Natural killer cell (primary cell): Measurements from ENCODE around the gene FAM25A. TPM values are rescaled to one million over a fixed set of nuclear protein-coding genes. Genes with fewer than 3 reads are reported as not detected.

Experiments used
- ATAC-seq, 3 donors: fragments of 150-1000 bp in 2 of 3; fragments of 200-7000 bp in 1 of 3; cut with Tn5 transposase; 1 replicate in 1 of 3; 2 replicates in 2 of 3; pipeline ENCODE4 v1.10.0; 2021; ENCODE audit warnings: mild to moderate bottlenecking in 2 of 3, moderate library complexity in 2 of 3
- DNase-seq, 2 donors: peaks; one replicate each; pipeline versions ENCODE4 v3.0.0 to v3.0.0-alpha.2; 2013 to 2021; ENCODE audit warnings: mixed read lengths in 1 of 2
- H3K27ac ChIP-seq: one replicate; pipeline ENCODE4 v1.5.1; 2013; ENCODE audit warnings: mild to moderate bottlenecking, low read length
- H3K27me3 ChIP-seq: one replicate; pipeline ENCODE4 v1.6.1; 2013; ENCODE audit warnings: low read length; ENCODE audit not compliant: control insufficient read depth, insufficient read depth
- H3K36me3 ChIP-seq: one replicate; pipeline ENCODE4 v1.6.1; 2013; ENCODE audit warnings: low read length; ENCODE audit not compliant: control insufficient read depth, insufficient read depth
- H3K4me1 ChIP-seq: one replicate; pipeline ENCODE4 v1.6.1; 2013; ENCODE audit warnings: low read length; ENCODE audit not compliant: control insufficient read depth, insufficient read depth
- H3K4me3 ChIP-seq: one replicate; pipeline ENCODE4 v1.5.1; 2013; ENCODE audit warnings: low read length
- H3K9me3 ChIP-seq: one replicate; pipeline ENCODE4 v1.6.1; 2013; ENCODE audit warnings: low read length; ENCODE audit not compliant: control insufficient read depth, insufficient read depth
- H3K27ac Mint-ChIP-seq, 2 donors: one replicate each; pipeline ENCODE4 v1.8.0; 2022; ENCODE audit warnings: mild to moderate bottlenecking in 2 of 2, mixed read lengths in 2 of 2, moderate library complexity in 1 of 2
- H3K27me3 Mint-ChIP-seq, 2 donors: one replicate each; pipeline ENCODE4 v1.8.0; 2022; ENCODE audit warnings: low read depth in 2 of 2, mixed read lengths in 2 of 2
- H3K36me3 Mint-ChIP-seq: one replicate; pipeline ENCODE4 v1.8.0; 2022; ENCODE audit warnings: mixed read lengths
- H3K4me1 Mint-ChIP-seq, 2 donors: one replicate each; pipeline ENCODE4 v1.8.0; 2022; ENCODE audit warnings: mixed read lengths in 2 of 2
- H3K4me3 Mint-ChIP-seq: one replicate; pipeline ENCODE4 v1.8.0; 2022; ENCODE audit warnings: mild to moderate bottlenecking, moderate library complexity, mixed read lengths
- H3K9me3 Mint-ChIP-seq, 2 donors: one replicate each; pipeline ENCODE4 v1.8.0; 2022; ENCODE audit warnings: mixed read lengths in 2 of 2
- WGBS: methylation state at CpG from one replicate; pipeline ENCODE4 v1.1.7; 2013; ENCODE audit warnings: missing lambda C conversion rate; ENCODE audit not compliant: insufficient coverage; 5-methylcytosine and 5-hydroxymethylcytosine counted together
- intact Hi-C: fragments of 100-400 bp; cut with micrococcal nuclease; formaldehyde crosslinking; loops from one replicate; pipeline ENCODE4 v1.14.2; 2022
- total RNA-seq, 4 donors: library from RNA; stranded (reverse); fragments of 120-200 nt in 1 of 4; gene quantifications; one replicate each; pipeline versions ENCODE4 v1.2.3 to v1.2.4, GENCODE V29; 2013 to 2022
- TF ChIP-seq, protein P1 (sequence below): fragments of 200-600 bp; IDR thresholded peaks from one replicate; pipeline ENCODE4 v1.8.0; 2022; ENCODE audit warnings: antibody characterized with exemption

FAM25A gene
- total RNA-seq, 3 donors from 2014 or later (not counting 1 experiment from before 2014, with no cell fraction given) = not detected

DNA sequence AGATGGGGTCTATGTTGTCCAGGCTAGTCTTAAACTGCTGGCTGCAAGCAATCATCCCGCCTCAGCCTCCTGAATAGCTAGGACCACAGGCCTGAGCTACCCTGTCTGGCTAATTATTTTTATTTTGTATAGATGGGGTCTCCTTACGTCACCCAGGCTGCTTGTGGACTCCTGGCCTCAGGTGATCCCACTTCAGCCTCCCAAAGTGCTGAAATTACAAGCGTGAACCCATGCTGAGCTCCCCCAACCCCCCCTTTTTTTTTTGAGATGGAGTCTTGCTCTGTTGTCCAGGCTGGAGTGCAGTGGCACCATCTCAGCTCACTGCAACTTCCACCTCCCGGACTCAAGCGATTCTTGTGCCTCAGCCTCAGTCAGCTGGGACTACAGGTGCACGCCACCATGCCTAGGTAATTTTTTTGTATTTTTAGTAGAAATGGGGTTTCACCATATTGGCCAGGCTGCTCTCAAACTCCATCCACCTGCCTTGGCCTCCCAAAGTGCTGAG lies 25.4 kb downstream of the FAM25A start:
- no peaks in the 10 kb centered on the region for H3K4me1 ChIP-seq
- H3K36me3 ChIP-seq = peaks cover 25% of the 10 kb centered on the region
- Mint-ChIP-seq H3K4me3 (no peak overlapping the region), H3K36me3 (peaks cover 9% of the 10 kb centered on the region), H3K27me3 (no peaks in the 10 kb centered on the region), H3K27ac (no peak overlapping the region), H3K4me1 (no peaks in the 10 kb centered on the region), H3K9me3 (no peaks in the 10 kb centered on the region)
- 100% methylated on average over 6 of the region's 6 CpGs for WGBS
- no peaks in the 10 kb centered on the region for H3K27me3 ChIP-seq
- no peaks in the 10 kb centered on the region for H3K9me3 ChIP-seq
- H3K4me3 ChIP-seq = no peak overlapping the region
- DNase-seq = no peak
- intact Hi-C loops = no loop called here
- TF ChIP-seq, protein P1, sequence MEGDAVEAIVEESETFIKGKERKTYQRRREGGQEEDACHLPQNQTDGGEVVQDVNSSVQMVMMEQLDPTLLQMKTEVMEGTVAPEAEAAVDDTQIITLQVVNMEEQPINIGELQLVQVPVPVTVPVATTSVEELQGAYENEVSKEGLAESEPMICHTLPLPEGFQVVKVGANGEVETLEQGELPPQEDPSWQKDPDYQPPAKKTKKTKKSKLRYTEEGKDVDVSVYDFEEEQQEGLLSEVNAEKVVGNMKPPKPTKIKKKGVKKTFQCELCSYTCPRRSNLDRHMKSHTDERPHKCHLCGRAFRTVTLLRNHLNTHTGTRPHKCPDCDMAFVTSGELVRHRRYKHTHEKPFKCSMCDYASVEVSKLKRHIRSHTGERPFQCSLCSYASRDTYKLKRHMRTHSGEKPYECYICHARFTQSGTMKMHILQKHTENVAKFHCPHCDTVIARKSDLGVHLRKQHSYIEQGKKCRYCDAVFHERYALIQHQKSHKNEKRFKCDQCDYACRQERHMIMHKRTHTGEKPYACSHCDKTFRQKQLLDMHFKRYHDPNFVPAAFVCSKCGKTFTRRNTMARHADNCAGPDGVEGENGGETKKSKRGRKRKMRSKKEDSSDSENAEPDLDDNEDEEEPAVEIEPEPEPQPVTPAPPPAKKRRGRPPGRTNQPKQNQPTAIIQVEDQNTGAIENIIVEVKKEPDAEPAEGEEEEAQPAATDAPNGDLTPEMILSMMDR = no peak
- no peak overlapping the region for H3K27ac ChIP-seq
- no peak for ATAC-seq

DNA sequence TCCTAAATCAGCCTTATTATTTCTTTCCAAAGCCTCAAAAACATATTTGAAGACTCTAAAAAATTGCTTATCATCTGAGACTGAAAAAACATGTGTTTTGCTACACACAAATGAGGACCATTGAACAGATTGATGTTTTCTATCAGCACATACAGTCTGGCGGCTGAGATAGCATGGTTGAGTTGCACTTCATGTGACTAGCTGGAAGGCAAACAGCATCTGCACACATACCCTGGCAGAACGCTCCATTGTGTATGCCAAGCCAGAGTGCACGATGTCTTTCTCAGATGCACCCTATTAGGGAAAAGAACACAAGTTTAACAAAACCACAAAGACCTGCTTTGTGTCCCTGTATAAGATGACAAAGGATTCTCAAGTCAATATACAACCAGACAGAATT lies 33.0 kb downstream of the FAM25A start:
- Mint-ChIP-seq H3K4me3 (no peak overlapping the region), H3K36me3 (no peaks in the 10 kb centered on the region), H3K27ac (no peak overlapping the region), H3K4me1 (no peaks in the 10 kb centered on the region), H3K9me3 (no peaks in the 10 kb centered on the region), H3K27me3 (no peaks in the 10 kb centered on the region)
- ATAC-seq = no peak
- Histone ChIP-seq H3K27me3 (no peaks in the 10 kb centered on the region), H3K27ac (no peak overlapping the region), H3K9me3 (no peaks in the 10 kb centered on the region), H3K4me1 (peaks cover 5% of the 10 kb centered on the region), H3K4me3 (no peak overlapping the region), H3K36me3 (peaks cover 67% of the 10 kb centered on the region)
- WGBS = 100% methylated on average over 3 of the region's 3 CpGs
- no peak for DNase-seq
- TF ChIP-seq, protein P1 = no peak
- intact Hi-C loops = no loop called here

DNA sequence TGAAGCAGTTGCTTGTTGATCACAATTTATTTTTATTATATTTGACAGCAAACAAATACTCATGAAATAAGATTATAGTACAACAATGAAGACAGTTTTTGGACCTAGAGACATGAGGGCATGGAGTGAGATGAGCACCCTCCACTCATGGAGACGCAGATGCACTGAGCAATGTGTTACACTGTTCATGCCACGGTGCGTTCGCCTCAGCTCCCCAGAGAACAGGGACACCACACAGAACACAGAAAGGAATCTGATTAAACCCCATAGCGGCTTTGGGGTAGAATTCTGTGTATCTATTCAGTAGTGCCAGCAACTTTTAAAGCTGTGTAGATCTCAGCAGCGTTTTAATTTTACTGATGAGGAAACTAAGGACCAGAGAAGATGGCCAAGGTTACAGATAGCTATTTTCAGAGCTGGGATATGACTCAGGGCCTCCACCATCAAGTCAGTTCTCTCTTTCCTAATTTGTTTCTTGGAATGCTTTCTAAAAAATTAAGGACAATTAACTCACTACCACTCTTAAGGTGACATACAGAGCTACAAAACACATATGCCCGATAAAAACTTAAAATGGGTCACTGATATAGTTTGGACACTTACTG lies 33.6 kb downstream of the FAM25A start:
- Mint-ChIP-seq H3K4me3 (no peak overlapping the region), H3K4me1 (no peaks in the 10 kb centered on the region), H3K27ac (no peak overlapping the region), H3K27me3 (no peaks in the 10 kb centered on the region), H3K36me3 (no peaks in the 10 kb centered on the region), H3K9me3 (no peaks in the 10 kb centered on the region)
- WGBS = over 99% methylated on average over 6 of the region's 7 CpGs
- H3K4me1 ChIP-seq = peaks cover 5% of the 10 kb centered on the region
- peaks cover 69% of the 10 kb centered on the region for H3K36me3 ChIP-seq
- intact Hi-C loops = no loop called here
- H3K4me3 ChIP-seq = no peak overlapping the region
- DNase-seq (no peak), ATAC-seq (no peak)
- no peaks in the 10 kb centered on the region for H3K27me3 ChIP-seq
- H3K9me3 ChIP-seq = no peaks in the 10 kb centered on the region
- no peak overlapping the region for H3K27ac ChIP-seq
- TF ChIP-seq, protein P1 = no peak
